ENCODE results near the gene PLEKHG5. TPM values are rescaled to one million over a fixed set of nuclear protein-coding genes. Genes with fewer than 3 reads are reported as not detected.

The PLEKHG5 gene
- total RNA-seq, 1 donor from 2014 or later: 17.2 TPM

GRCh38 chr1:6497215-6497866, 5.9 kb upstream of the PLEKHG5 start:
- H3K36me3 ChIP-seq: no peaks in the 10 kb centered on the region
- peak overlapping the region; percentile 62 for H3K27ac ChIP-seq
- H3K9me3 ChIP-seq: no peaks in the 10 kb centered on the region
- H3K4me3 ChIP-seq: peak overlapping the region; percentile 53 to 83
- H3K27me3 ChIP-seq: no peaks in the 10 kb centered on the region
- no peak for DNase-seq (ENCODE audit: extremely low spot score in 2 of 2)
- TF ChIP-seq POLR2A (IDR thresholded peaks at IDR 0.05): no peak
- no peak for TF ChIP-seq POLR2AphosphoS5 (IDR thresholded peaks at IDR 0.05; ENCODE audit: insufficient read depth in 1 of 2, low read depth in 1 of 2)
- no peak for TF ChIP-seq CTCF (IDR thresholded peaks at IDR 0.05)
- intact Hi-C loops (cut with DNase I): no loop called here
- H3K4me1 ChIP-seq: peaks cover 26% of the 10 kb centered on the region

- DNase-seq (ENCODE audit: extremely low spot score in 2 of 2): no peak
- intact Hi-C loops (cut with DNase I): no loop called here
- Histone ChIP-seq H3K36me3 (no peaks in the 10 kb centered on the region), H3K27me3 (no peaks in the 10 kb centered on the region), H3K27ac (peak overlapping the region; percentile 62), H3K9me3 (no peaks in the 10 kb centered on the region), H3K4me1 (peaks cover 26% of the 10 kb centered on the region), H3K4me3 (peak overlapping the region; percentile 53 to 83)
- TF ChIP-seq POLR2AphosphoS5 (IDR thresholded peaks at IDR 0.05; ENCODE audit: insufficient read depth in 1 of 2, low read depth in 1 of 2) (no peak), CTCF (IDR thresholded peaks at IDR 0.05) (no peak), POLR2A (IDR thresholded peaks at IDR 0.05) (no peak)
Measured at GRCh38 chr1:6496890-6497214, 5.4 kb upstream of the PLEKHG5 start.

GRCh38 chr1:6496365-6496721, 4.9 kb upstream of the PLEKHG5 start:
- Histone ChIP-seq H3K36me3 (no peaks in the 10 kb centered on the region), H3K27ac (no peak overlapping the region), H3K9me3 (no peaks in the 10 kb centered on the region), H3K4me3 (peak overlapping the region; percentile 53 to 83), H3K4me1 (peaks cover 29% of the 10 kb centered on the region), H3K27me3 (no peaks in the 10 kb centered on the region)
- DNase-seq (ENCODE audit: extremely low spot score in 2 of 2): no peak
- intact Hi-C loops (cut with DNase I): no loop called here
- no peak for TF ChIP-seq POLR2AphosphoS5 (IDR thresholded peaks at IDR 0.05; ENCODE audit: insufficient read depth in 1 of 2, low read depth in 1 of 2)
- no peak for TF ChIP-seq CTCF (IDR thresholded peaks at IDR 0.05)
- TF ChIP-seq POLR2A (IDR thresholded peaks at IDR 0.05): no peak

GRCh38 chr1:6495540-6496364, 4.3 kb upstream of the PLEKHG5 start:
- intact Hi-C loops (cut with DNase I): no loop called here
- no peak for DNase-seq (ENCODE audit: extremely low spot score in 2 of 2)
- H3K4me3 ChIP-seq: no peak overlapping the region

More at GRCh38 chr1:6495540-6496364, 4.3 kb upstream of the PLEKHG5 start:
- H3K9me3 ChIP-seq: no peaks in the 10 kb centered on the region
- TF ChIP-seq CTCF (IDR thresholded peaks at IDR 0.05) (no peak), POLR2A (IDR thresholded peaks at IDR 0.05) (no peak), POLR2AphosphoS5 (IDR thresholded peaks at IDR 0.05; ENCODE audit: insufficient read depth in 1 of 2, low read depth in 1 of 2) (no peak)
- H3K27ac ChIP-seq: no peak overlapping the region
- H3K4me1 ChIP-seq: peaks cover 35% of the 10 kb centered on the region
- no peaks in the 10 kb centered on the region for H3K27me3 ChIP-seq
- no peaks in the 10 kb centered on the region for H3K36me3 ChIP-seq

Data from vagina (tissue), 2 donors.